Endothelial cell of umbilical vein (primary cell): ENCODE data around the gene MTM1. TPM values are rescaled to one million over a fixed set of nuclear protein-coding genes. Genes with fewer than 3 reads are reported as not detected.

ENCODE experiments used
- BruUV-seq: library from RNA; stranded (reverse); fragments of 400-500 nt; replicated peaks from 2 replicates; lab custom pipeline; 2021; lab: Mats Ljungman, UMichigan
- CTCF ChIA-PET: fragments of 300-600, 350-600 bp; sonication (Branson Sonifier 250); formaldehyde crosslinking; loops from one replicate; lab custom pipeline; 2021; ENCODE audit warnings: antibody characterized with exemption, inconsistent platforms; lab: Charles Lee
- POLR2A ChIA-PET: fragments of 300-600, 350-600 bp; sonication (Branson Sonifier 250); formaldehyde crosslinking; loops from one replicate; lab custom pipeline; 2021; ENCODE audit warnings: antibody characterized with exemption, inconsistent platforms; lab: Charles Lee
- DNase-seq: peaks from one replicate; pipeline ENCODE4 v3.0.0-alpha.2; 2011; ENCODE audit warnings: low read depth, low spot score
- FAIRE-seq: peaks from 2 replicates; lab custom pipeline; 2011; peaks lifted over from hg19 to GRCh38; lab: Jason Lieb, UNC
- H2AFZ ChIP-seq: 2 replicates; pipeline ENCODE4 v1.6.0; 2012; ENCODE audit warnings: low read depth, low read length, control low read depth, inconsistent platforms
- H3K27ac ChIP-seq: 2 replicates; pipeline ENCODE4 v1.5.1; 2011; ENCODE audit warnings: low read depth, mild to moderate bottlenecking, control low read depth, low read length, moderate library complexity; ENCODE audit not compliant: insufficient read depth
- H3K27me3 ChIP-seq, 2 experiments: 2 replicates each; pipeline versions ENCODE4 v1.6.0 to v1.6.1; 2011; ENCODE audit warnings: low read length in 2 of 2, mixed read lengths in 1 of 2; ENCODE audit not compliant: control insufficient read depth in 2 of 2, insufficient read depth in 2 of 2
- H3K36me3 ChIP-seq, 2 experiments: 2 replicates in 1 of 2; 3 replicates in 1 of 2; pipeline ENCODE4 v1.5.1; 2011; ENCODE audit warnings: low read length in 2 of 2, mild to moderate bottlenecking in 1 of 2, moderate library complexity in 1 of 2; ENCODE audit not compliant: control insufficient read depth in 2 of 2, insufficient read depth in 2 of 2; ENCODE audit errors: extremely low read depth in 1 of 2
- H3K4me1 ChIP-seq: 3 replicates; pipeline ENCODE4 v1.5.1; 2011; ENCODE audit warnings: mild to moderate bottlenecking, low read length; ENCODE audit not compliant: control insufficient read depth, insufficient read depth; ENCODE audit errors: extremely low read depth
- H3K4me2 ChIP-seq: 2 replicates; pipeline ENCODE4 v1.6.1; 2011; ENCODE audit warnings: low read length, control low read depth, mixed read lengths; ENCODE audit not compliant: insufficient read depth
- H3K4me3 ChIP-seq, 3 experiments: fragments of 200-600 bp in 1 of 3; sonication (generic), shearing (Covaris generic) in 1 of 3; replicated peaks in 1 of 3; 2 replicates each; pipeline ENCODE4 v1.5.1; 2011 to 2016; ENCODE audit warnings: control low read depth in 3 of 3, low read length in 3 of 3, mild to moderate bottlenecking in 2 of 3, inconsistent platforms in 1 of 3, low read depth in 1 of 3, moderate library complexity in 1 of 3; ENCODE audit not compliant: insufficient read depth in 1 of 3
- H3K79me2 ChIP-seq: 2 replicates; pipeline ENCODE4 v1.6.0; 2012; ENCODE audit warnings: low read length, inconsistent platforms; ENCODE audit not compliant: control insufficient read depth, insufficient read depth
- H3K9ac ChIP-seq: replicated peaks from 2 replicates; pipeline ENCODE3; 2011; ENCODE audit warnings: low read length, control low read depth; ENCODE audit not compliant: insufficient read depth; ENCODE audit errors: extremely low read depth
- H3K9me1 ChIP-seq: replicated peaks from 3 replicates; pipeline ENCODE4 v1.6.0; 2011; ENCODE audit warnings: mild to moderate bottlenecking, low read length; ENCODE audit not compliant: control insufficient read depth, insufficient read depth; ENCODE audit errors: extremely low read depth
- H3K9me3 ChIP-seq: replicated peaks from 2 replicates; pipeline ENCODE4 v1.5.1; 2012; ENCODE audit warnings: low read length, inconsistent platforms; ENCODE audit not compliant: control insufficient read depth, insufficient read depth
- H4K20me1 ChIP-seq: replicated peaks from 2 replicates; pipeline ENCODE3; 2011; ENCODE audit warnings: mild to moderate bottlenecking, low read length; ENCODE audit not compliant: control insufficient read depth, insufficient read depth; ENCODE audit errors: extremely low read depth
- EZH2 ChIP-seq: IDR thresholded peaks from 2 replicates; pipeline ENCODE4 v1.6.1; 2012; ENCODE audit warnings: borderline replicate concordance, low read depth, mild to moderate bottlenecking, moderate library complexity, low read length, inconsistent platforms; ENCODE audit not compliant: severe bottlenecking
- FOS ChIP-seq: IDR thresholded peaks from 2 replicates; pipeline ENCODE4 v1.6.1; 2011; ENCODE audit warnings: mild to moderate bottlenecking, low read length, moderate library complexity, borderline replicate concordance; ENCODE audit not compliant: insufficient read depth
- GATA2 ChIP-seq: IDR thresholded peaks from 2 replicates; pipeline ENCODE4 v1.7.0; 2011; ENCODE audit warnings: low read depth, mild to moderate bottlenecking, moderate library complexity, mixed read lengths, low read length; ENCODE audit not compliant: insufficient read length, insufficient read depth
- JUN ChIP-seq: IDR thresholded peaks from 2 replicates; pipeline ENCODE4 v1.6.1; 2011; ENCODE audit warnings: borderline replicate concordance, low read depth; ENCODE audit not compliant: insufficient read length, insufficient read depth
- MYC ChIP-seq: IDR thresholded peaks from one replicate; pipeline ENCODE4 v1.6.1; 2011; ENCODE audit warnings: mild to moderate bottlenecking, low read depth, low read length
- POLR2A ChIP-seq: IDR thresholded peaks from 2 replicates; pipeline ENCODE4 v1.6.1; 2012; ENCODE audit warnings: low read depth, mild to moderate bottlenecking, control low read depth, low read length
- POLR2AphosphoS5 ChIP-seq: IDR thresholded peaks from 2 replicates; pipeline ENCODE4 v1.6.1; 2012; ENCODE audit warnings: low read depth, mild to moderate bottlenecking, control low read depth, low read length, moderate library complexity; ENCODE audit not compliant: insufficient read depth
- dilution Hi-C: fragments of 300-500 bp; cut with MboI; formaldehyde crosslinking; loops from one replicate; pipeline ENCODE4 v1.15.0; 2019; ENCODE audit warnings: low sequenced_read_pairs; ENCODE audit not compliant: extremely low pct_ligation_motif_present
- intact Hi-C: fragments of 100-400 bp; cut with micrococcal nuclease; formaldehyde crosslinking; loops from one replicate; pipeline ENCODE4 v1.10.0; 2022
- polyA plus RNA-seq, 4 experiments: library from polyadenylated mRNA; depleted of rRNA in 3 of 4; stranded (reverse) in 3 of 4; unstranded in 1 of 4; fragments of >200 nt; gene quantifications; 2 replicates each; pipeline versions ENCODE4 v1.2.1 to v1.2.3, GENCODE V29; 2011 to 2012; ENCODE audit warnings: missing spikeins in 1 of 4
- total RNA-seq: library from RNA; stranded (reverse); gene quantifications from 2 replicates; pipeline ENCODE4 v1.2.3, GENCODE V29; 2021
- TF ChIP-seq, protein P1 (sequence below): IDR thresholded peaks from 2 replicates; pipeline ENCODE4 v1.6.1; 2011; ENCODE audit not compliant: insufficient read depth, insufficient read length
- TF ChIP-seq, protein P2 (sequence below), 2 donors: IDR thresholded peaks; 1 replicate in 1 of 2; 2 replicates in 1 of 2; pipeline ENCODE4 v1.5.1; 2011; ENCODE audit warnings: low read length in 2 of 2, mild to moderate bottlenecking in 2 of 2, moderate library complexity in 2 of 2, control low read depth in 1 of 2, inconsistent platforms in 1 of 2, low read depth in 1 of 2; ENCODE audit not compliant: insufficient read depth in 1 of 2; ENCODE audit errors: extremely low read depth in 1 of 2

MTM1 gene
- total and polyA plus RNA-seq, 2 donors (not counting 3 experiments of a cell fraction or from before 2014, with no cell fraction given) = 2.4 to 13.2 TPM

DNA sequence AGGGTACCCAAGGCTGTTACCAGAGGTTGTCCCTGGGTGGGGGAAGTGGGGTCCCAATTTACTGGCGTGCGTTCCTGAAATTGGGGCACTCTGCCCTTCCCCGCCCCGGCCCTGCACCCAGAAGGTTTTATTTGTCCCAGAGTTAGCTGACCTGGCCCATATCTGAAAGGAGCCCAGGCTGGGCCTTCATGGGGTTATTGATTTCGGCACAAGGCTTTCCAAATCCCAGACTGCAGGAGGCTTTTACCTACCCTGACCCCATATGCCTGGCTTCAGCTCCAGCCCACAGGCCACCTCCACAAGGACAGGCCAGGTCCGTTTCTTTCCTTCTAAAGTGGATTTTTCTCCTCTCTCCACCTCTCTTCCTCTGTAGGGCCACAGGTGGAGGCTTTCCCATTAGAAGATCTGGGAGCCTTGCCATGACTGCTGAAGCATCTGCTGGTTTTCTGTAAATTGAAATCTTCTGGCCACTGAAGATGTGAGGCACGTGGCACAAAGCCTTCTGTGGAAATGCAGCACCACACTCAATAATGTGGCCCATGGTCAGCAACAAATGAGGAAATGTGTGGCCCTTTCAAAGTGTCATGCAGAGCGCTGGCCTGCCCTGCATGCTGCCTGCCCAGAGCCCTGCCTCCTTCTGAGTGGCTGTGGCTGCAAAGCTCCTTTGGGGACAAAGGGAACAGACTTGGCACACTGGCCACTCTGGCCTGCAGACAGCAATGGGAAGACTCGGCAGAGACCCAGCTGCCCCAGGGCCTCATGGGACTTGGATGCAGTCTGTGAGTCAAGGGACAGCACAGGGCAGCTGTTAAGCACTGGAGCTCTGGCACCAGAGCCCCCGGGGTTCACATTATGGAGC lies 43.1 kb upstream of the MTM1 start:
- H3K79me2 ChIP-seq = no peaks in the 10 kb centered on the region
- H3K9me3 ChIP-seq = no peaks in the 10 kb centered on the region
- H3K9ac ChIP-seq = no peak overlapping the region
- H3K27ac ChIP-seq = no peak overlapping the region
- no peaks in the 10 kb centered on the region for H3K36me3 ChIP-seq
- no peaks in the 10 kb centered on the region for H3K9me1 ChIP-seq
- DNase-seq = no peak
- no TSS peak for BruUV-seq
- POLR2A ChIA-PET = no interaction called here
- peaks cover 7% of the 10 kb centered on the region for H3K4me1 ChIP-seq
- H3K27me3 ChIP-seq = no peaks in the 10 kb centered on the region
- dilution Hi-C loops (no loop called here), intact Hi-C loops (no loop called here)
- TF ChIP-seq, protein P1, sequence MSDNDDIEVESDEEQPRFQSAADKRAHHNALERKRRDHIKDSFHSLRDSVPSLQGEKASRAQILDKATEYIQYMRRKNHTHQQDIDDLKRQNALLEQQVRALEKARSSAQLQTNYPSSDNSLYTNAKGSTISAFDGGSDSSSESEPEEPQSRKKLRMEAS = no peak
- TF ChIP-seq GATA2 = no peak
- no peak for TF ChIP-seq POLR2A
- TF ChIP-seq MYC = no peak
- TF ChIP-seq, protein P2, sequence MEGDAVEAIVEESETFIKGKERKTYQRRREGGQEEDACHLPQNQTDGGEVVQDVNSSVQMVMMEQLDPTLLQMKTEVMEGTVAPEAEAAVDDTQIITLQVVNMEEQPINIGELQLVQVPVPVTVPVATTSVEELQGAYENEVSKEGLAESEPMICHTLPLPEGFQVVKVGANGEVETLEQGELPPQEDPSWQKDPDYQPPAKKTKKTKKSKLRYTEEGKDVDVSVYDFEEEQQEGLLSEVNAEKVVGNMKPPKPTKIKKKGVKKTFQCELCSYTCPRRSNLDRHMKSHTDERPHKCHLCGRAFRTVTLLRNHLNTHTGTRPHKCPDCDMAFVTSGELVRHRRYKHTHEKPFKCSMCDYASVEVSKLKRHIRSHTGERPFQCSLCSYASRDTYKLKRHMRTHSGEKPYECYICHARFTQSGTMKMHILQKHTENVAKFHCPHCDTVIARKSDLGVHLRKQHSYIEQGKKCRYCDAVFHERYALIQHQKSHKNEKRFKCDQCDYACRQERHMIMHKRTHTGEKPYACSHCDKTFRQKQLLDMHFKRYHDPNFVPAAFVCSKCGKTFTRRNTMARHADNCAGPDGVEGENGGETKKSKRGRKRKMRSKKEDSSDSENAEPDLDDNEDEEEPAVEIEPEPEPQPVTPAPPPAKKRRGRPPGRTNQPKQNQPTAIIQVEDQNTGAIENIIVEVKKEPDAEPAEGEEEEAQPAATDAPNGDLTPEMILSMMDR (IDR thresholded peaks at IDR 0.05; ENCODE audit: extremely low read depth in 1 of 2, insufficient read depth in 1 of 2, low read depth in 1 of 2, low read length in 2 of 2) = no peak
- no peak for TF ChIP-seq FOS
- TF ChIP-seq EZH2 = no peak
- TF ChIP-seq JUN = no peak
- TF ChIP-seq POLR2AphosphoS5 = no peak
- FAIRE-seq = no peak
- H3K4me2 ChIP-seq = no peak overlapping the region
- no peaks in the 10 kb centered on the region for H4K20me1 ChIP-seq
- H2AFZ ChIP-seq = no peak overlapping the region
- CTCF ChIA-PET = no interaction called here
- no peak overlapping the region for H3K4me3 ChIP-seq
